Measurements from ENCODE around the gene PLAGL2.

DNA sequence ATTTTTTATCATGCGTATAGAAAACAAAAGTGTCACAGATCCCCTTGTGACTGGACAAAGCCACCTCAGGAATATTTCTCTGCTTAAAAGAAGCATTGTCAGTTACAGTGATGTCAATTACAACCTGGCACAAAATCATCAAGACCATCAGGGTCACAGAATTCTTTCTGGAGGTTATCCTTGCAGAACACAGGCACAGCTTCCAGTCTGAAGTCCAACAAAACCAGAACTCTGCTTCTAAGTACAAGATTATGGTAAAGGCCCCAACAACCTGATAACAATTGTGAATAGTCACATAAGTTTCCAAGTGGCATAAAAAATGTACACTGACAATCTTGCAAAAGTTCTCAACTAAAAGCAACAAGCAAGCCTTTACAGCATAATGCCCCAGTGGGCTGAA lies 21.0 kb downstream of the PLAGL2 start:
- TF ChIP-seq, protein P1, sequence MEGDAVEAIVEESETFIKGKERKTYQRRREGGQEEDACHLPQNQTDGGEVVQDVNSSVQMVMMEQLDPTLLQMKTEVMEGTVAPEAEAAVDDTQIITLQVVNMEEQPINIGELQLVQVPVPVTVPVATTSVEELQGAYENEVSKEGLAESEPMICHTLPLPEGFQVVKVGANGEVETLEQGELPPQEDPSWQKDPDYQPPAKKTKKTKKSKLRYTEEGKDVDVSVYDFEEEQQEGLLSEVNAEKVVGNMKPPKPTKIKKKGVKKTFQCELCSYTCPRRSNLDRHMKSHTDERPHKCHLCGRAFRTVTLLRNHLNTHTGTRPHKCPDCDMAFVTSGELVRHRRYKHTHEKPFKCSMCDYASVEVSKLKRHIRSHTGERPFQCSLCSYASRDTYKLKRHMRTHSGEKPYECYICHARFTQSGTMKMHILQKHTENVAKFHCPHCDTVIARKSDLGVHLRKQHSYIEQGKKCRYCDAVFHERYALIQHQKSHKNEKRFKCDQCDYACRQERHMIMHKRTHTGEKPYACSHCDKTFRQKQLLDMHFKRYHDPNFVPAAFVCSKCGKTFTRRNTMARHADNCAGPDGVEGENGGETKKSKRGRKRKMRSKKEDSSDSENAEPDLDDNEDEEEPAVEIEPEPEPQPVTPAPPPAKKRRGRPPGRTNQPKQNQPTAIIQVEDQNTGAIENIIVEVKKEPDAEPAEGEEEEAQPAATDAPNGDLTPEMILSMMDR (conservative IDR thresholded peaks at IDR 0.05; ENCODE audit: low read length): no peak
- TF ChIP-seq EZH2phosphoT487 (IDR thresholded peaks at IDR 0.05; ENCODE audit: borderline replicate concordance): no peak
